ENCODE data around the gene KIF6. TPM values are rescaled to one million over a fixed set of nuclear protein-coding genes. Genes with fewer than 3 reads are reported as not detected.

KIF6 gene
- total RNA-seq, 4 donors from 2014 or later, result 0.26 to 1.8 (median 1.6) TPM; not detected in 1

DNA sequence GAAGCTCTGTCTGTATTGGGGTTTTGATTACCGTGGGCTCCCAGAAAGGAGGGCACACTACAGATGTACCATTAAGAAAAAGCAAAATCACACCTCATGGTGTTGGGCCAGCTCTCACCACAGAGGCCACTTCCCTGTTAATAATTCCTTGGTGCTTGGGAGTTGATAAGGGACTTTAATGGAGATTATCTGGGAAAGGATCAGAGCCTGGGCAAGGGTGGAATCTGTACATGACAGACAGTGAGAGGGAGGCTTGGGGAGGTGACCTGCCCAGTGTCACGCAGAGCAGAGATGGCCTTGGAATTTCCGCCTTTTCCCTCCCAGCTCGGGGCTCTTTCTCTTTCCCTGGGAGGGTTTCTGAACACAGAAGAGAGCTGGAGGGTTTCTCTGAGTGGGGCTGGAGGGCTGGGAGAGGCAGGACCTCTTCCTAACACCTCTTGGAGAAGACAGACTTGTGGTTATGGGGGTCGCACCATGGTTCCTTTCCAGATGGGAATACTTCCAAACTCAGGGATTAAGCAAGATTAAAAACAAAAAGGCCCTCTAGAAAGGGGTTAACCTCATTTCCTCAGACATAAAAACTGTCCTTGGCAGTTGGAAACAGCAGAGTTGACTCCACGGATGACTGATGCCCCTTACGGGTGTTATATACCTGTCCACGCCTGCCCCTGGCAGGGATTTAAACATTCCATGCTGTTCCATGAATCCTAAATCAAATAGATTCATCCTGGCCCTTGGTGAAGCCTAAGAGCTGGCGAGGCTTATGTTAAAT, 385.9 kb downstream of the KIF6 start:
- DNase-seq, result no peak
- TF ChIP-seq, protein P1, sequence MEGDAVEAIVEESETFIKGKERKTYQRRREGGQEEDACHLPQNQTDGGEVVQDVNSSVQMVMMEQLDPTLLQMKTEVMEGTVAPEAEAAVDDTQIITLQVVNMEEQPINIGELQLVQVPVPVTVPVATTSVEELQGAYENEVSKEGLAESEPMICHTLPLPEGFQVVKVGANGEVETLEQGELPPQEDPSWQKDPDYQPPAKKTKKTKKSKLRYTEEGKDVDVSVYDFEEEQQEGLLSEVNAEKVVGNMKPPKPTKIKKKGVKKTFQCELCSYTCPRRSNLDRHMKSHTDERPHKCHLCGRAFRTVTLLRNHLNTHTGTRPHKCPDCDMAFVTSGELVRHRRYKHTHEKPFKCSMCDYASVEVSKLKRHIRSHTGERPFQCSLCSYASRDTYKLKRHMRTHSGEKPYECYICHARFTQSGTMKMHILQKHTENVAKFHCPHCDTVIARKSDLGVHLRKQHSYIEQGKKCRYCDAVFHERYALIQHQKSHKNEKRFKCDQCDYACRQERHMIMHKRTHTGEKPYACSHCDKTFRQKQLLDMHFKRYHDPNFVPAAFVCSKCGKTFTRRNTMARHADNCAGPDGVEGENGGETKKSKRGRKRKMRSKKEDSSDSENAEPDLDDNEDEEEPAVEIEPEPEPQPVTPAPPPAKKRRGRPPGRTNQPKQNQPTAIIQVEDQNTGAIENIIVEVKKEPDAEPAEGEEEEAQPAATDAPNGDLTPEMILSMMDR (IDR thresholded peaks at IDR 0.05), result no peak
- TF ChIP-seq POLR2A (IDR thresholded peaks at IDR 0.05), result no peak
- intact Hi-C loops (cut with DNase I; ENCODE audit: low total_unique reads), result no loop called here
- Histone ChIP-seq H3K27ac (no peak overlapping the region), H3K4me3 (no peak overlapping the region), H3K9me3 (no peaks in the 10 kb centered on the region), H3K27me3 (no peaks in the 10 kb centered on the region), H3K4me1 (no peaks in the 10 kb centered on the region), H3K36me3 (no peaks in the 10 kb centered on the region)

DNA sequence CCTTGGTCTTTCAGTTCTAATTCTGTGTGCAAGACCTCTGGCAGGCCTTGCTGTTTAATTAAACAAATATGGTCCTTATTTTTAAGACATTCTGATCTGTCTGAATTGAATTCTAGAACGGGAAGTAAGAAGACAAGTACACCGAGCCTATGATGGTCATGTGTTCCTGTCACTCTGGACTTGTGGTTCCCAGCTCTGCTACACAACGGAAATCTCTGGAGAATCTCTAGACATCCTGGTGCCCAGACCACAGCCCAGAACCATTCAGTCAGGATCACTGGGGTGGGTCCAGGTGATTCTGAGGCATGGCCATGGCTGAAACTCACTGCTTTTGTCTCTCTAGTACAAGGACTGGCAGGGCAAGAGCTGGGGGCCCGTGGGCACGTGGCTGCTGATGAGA, 386.8 kb downstream of the KIF6 start:
- intact Hi-C loops (cut with DNase I; ENCODE audit: low total_unique reads), result no loop called here
- TF ChIP-seq, protein P1 (IDR thresholded peaks at IDR 0.05), result no peak
- Histone ChIP-seq H3K9me3 (no peaks in the 10 kb centered on the region), H3K36me3 (no peaks in the 10 kb centered on the region), H3K4me1 (no peaks in the 10 kb centered on the region), H3K27ac (no peak overlapping the region), H3K4me3 (no peak overlapping the region), H3K27me3 (no peaks in the 10 kb centered on the region)
- no peak for DNase-seq

DNA sequence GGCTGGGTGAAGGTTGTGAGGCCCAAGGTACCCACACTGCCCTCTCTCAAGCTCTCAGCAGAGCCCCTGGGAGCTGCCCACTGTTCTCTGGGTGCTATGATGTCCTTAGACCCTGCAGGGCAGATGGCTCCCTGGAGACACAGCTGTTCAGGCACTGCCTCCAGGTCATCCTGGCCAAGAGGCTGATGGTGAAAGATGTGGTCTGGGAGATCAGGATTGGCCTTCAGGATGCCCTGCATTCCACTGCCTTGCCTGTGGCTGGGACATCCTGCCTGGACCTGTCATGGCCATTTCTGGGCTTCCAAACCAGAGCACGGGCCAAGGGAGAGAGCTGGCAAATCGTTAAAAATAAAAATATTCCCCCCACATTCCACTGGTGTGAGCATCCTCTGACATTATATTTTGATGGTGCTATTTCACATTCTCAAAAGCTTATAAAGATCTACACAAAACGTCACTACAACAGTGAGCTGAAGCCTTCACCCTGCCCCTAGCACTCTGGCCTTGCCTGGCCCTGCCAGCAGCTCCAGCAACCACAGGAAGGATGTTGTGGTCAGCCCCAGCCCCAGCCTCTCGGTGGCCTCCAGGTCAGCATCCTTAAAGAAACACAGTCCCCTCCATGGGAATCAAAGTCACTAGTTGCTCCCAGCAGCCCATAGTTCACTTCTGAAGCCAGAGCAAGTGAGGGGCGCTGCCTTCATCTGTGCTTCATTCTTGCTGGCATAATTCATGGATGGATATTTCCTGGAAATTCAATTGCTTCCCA, 389.2 kb downstream of the KIF6 start:
- no peak for TF ChIP-seq POLR2A (IDR thresholded peaks at IDR 0.05)
- TF ChIP-seq, protein P1 (IDR thresholded peaks at IDR 0.05), result no peak
- H3K36me3 ChIP-seq, result no peaks in the 10 kb centered on the region
- H3K4me3 ChIP-seq, result no peak overlapping the region
- intact Hi-C loops (cut with DNase I; ENCODE audit: low total_unique reads), result no loop called here
- H3K27ac ChIP-seq, result no peak overlapping the region
- H3K9me3 ChIP-seq, result no peaks in the 10 kb centered on the region
- no peaks in the 10 kb centered on the region for H3K27me3 ChIP-seq
- DNase-seq, result no peak
- H3K4me1 ChIP-seq, result no peaks in the 10 kb centered on the region

DNA sequence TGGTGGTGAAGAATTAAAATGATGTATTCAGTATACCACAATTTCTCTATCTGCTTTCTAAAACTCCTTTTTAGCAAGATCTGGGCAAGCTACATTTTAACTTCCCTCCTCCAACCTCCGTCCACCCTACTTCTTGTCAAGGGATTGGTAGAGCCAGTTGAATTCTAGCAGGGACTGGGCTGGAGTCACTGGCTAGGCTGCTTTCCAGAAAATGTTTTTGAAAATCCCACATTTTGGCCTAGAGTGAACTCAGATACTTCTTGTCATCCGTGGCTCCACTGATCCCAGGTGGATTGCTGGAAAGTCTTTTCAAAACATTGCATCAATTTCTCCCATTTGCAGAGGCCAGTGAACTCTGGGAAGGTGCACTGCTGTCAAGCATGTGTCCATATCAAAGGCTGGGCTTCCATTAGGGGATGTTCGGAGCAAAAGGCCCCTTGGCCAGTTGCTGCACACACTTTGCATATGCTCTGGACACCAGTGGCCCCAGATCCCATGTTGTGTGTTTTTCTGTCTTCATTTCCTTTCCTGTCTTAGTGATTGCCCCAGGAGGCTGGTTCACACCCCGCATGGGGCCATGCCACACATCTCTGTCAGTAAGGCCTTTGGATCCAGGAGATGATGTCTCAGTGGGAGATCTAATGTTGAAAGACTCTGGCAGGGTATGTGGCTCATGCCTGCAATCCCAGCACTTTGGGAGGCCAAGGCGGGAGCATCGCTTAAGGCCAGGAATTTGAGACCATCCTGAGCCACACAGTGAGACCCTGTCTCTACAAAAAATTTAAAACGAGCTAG, 391.4 kb downstream of the KIF6 start:
- H3K27ac ChIP-seq, result no peak overlapping the region
- TF ChIP-seq, protein P1 (IDR thresholded peaks at IDR 0.05), result no peak
- no peak for DNase-seq

More for the DNA sequence above, 391.4 kb downstream of the KIF6 start:
- no peaks in the 10 kb centered on the region for H3K36me3 ChIP-seq
- H3K4me1 ChIP-seq, result no peaks in the 10 kb centered on the region
- no peaks in the 10 kb centered on the region for H3K9me3 ChIP-seq
- no peaks in the 10 kb centered on the region for H3K27me3 ChIP-seq
- intact Hi-C loops (cut with DNase I; ENCODE audit: low total_unique reads), result no loop called here
- no peak overlapping the region for H3K4me3 ChIP-seq

All from uterus (tissue), 4 donors.